Lung (tissue), 12 donors: Measurements from ENCODE around the gene CPHXL2. TPM values are rescaled to one million over a fixed set of nuclear protein-coding genes. Genes with fewer than 3 reads are reported as not detected.

Experiments
- ATAC-seq: fragments of 200-7000 bp; cut with Tn5 transposase; one replicate; pipeline ENCODE4 v1.9.1; 2020; ENCODE audit warnings: moderate number of reproducible peaks; ENCODE audit not compliant: insufficient read depth, low FRiP score
- DNase-seq, 3 donors: peaks; one replicate each; pipeline ENCODE4 v3.0.0-alpha.2; 2013 to 2017
- H3K27ac ChIP-seq, 2 donors: one replicate each; pipeline ENCODE4 v1.5.1; 2013; ENCODE audit warnings: mild to moderate bottlenecking in 2 of 2, moderate library complexity in 2 of 2, control low read depth in 1 of 2, inconsistent platforms in 1 of 2, low read depth in 1 of 2, low read length in 1 of 2
- H3K27me3 ChIP-seq, 3 donors: one replicate each; pipeline ENCODE4 v1.5.1; 2013; ENCODE audit warnings: low read length in 2 of 3; ENCODE audit not compliant: control insufficient read depth in 3 of 3, insufficient read depth in 3 of 3
- H3K36me3 ChIP-seq, 4 donors: one replicate each; pipeline ENCODE4 v1.5.1; 2013; ENCODE audit warnings: low read length in 4 of 4, mild to moderate bottlenecking in 1 of 4, moderate library complexity in 1 of 4; ENCODE audit not compliant: control insufficient read depth in 4 of 4, insufficient read depth in 4 of 4
- H3K4me1 ChIP-seq, 5 donors: one replicate each; pipeline ENCODE4 v1.5.1; 2013; ENCODE audit warnings: low read length in 5 of 5, mild to moderate bottlenecking in 2 of 5, moderate library complexity in 1 of 5; ENCODE audit not compliant: control insufficient read depth in 5 of 5, insufficient read depth in 5 of 5
- H3K4me3 ChIP-seq: one replicate; pipeline ENCODE4 v1.5.1; 2013; ENCODE audit warnings: mild to moderate bottlenecking, control low read depth, moderate library complexity
- H3K9ac ChIP-seq, 2 donors: one replicate each; pipeline ENCODE4 v1.5.1; 2013; ENCODE audit warnings: low read length in 2 of 2, control low read depth in 1 of 2; ENCODE audit not compliant: insufficient read depth in 1 of 2
- H3K9me3 ChIP-seq, 4 donors: one replicate each; pipeline ENCODE4 v1.5.1; 2013; ENCODE audit warnings: low read length in 3 of 4, mild to moderate bottlenecking in 1 of 4, moderate library complexity in 1 of 4; ENCODE audit not compliant: control insufficient read depth in 4 of 4, insufficient read depth in 3 of 4
- CTCF ChIP-seq: IDR thresholded peaks from 2 replicates; pipeline ENCODE4 v1.5.1; 2012; ENCODE audit warnings: mild to moderate bottlenecking; ENCODE audit errors: control extremely low read depth, extremely low read depth
- WGBS, 2 donors: extraction: QIAGEN DNeasy Blood & Tissue Kit; methylation state at CpG; one replicate each; pipeline ENCODE4 v1.1.7; 2013; 5-methylcytosine and 5-hydroxymethylcytosine counted together
- polyA plus RNA-seq, 2 donors: library from polyadenylated mRNA; stranded (reverse); fragments of 200-250 nt; gene quantifications; one replicate each; pipeline ENCODE4 v1.2.1, GENCODE V29; 2013
- total RNA-seq, 2 donors: library from RNA; depleted of rRNA in 1 of 2; stranded (reverse); fragments of >200 nt in 1 of 2; gene quantifications; one replicate each; pipeline ENCODE4 v1.2.1, GENCODE V29; 2014 to 2021
- donor health status: control.
- donor health status: control.
- donor health status: Bipolar disorder and iron deficiency.
- donor health status: healthy.
- donor health status: DM: yes; HTN: yes; CAD: no.

The CPHXL2 gene
- total and polyA plus RNA-seq, 4 donors = not detected

GRCh38 chr16:75640598-75640997, 36.2 kb downstream of the CPHXL2 start:
- WGBS, 2 donors = 94 to 97% methylated on average over 6 of the region's 6 CpGs
- H3K4me1 ChIP-seq = peaks cover 0 to 4% (median 0%) of the 10 kb centered on the region in 5 donors
- H3K9ac ChIP-seq = no peak overlapping the region
- no peaks in the 10 kb centered on the region for H3K27me3 ChIP-seq
- DNase-seq (no peak), ATAC-seq (no peak)
- H3K9me3 ChIP-seq = no peaks in the 10 kb centered on the region
- no peak for TF ChIP-seq CTCF
- H3K4me3 ChIP-seq = no peak overlapping the region
- no peak overlapping the region for H3K27ac ChIP-seq
- peaks cover 17 to 43% (median 38%) of the 10 kb centered on the region in 4 donors for H3K36me3 ChIP-seq

- Histone ChIP-seq H3K4me3 (no peak overlapping the region), H3K4me1 (no peaks in the 10 kb centered on the region), H3K9me3 (no peaks in the 10 kb centered on the region), H3K9ac (no peak overlapping the region), H3K27ac (no peak overlapping the region), H3K36me3 (peaks cover 35 to 60% (median 53%) of the 10 kb centered on the region in 4 donors), H3K27me3 (no peaks in the 10 kb centered on the region)
- no peak for DNase-seq
- 89 to 90% methylated on average over 3 of the region's 3 CpGs for WGBS, 2 donors
- no peak for ATAC-seq
- TF ChIP-seq CTCF = no peak
Measured at GRCh38 chr16:75635036-75635435, 41.8 kb downstream of the CPHXL2 start.

GRCh38 chr16:75632857-75633256, 44.0 kb downstream of the CPHXL2 start:
- peaks cover 54 to 66% (median 63%) of the 10 kb centered on the region in 4 donors for H3K36me3 ChIP-seq
- no peak for ATAC-seq
- no peaks in the 10 kb centered on the region for H3K4me1 ChIP-seq
- H3K27ac ChIP-seq = no peak overlapping the region
- no peaks in the 10 kb centered on the region for H3K27me3 ChIP-seq
- no peak overlapping the region for H3K4me3 ChIP-seq
- WGBS, 2 donors = 85 to 94% methylated on average over 8 of the region's 8 CpGs
- no peak for DNase-seq
- TF ChIP-seq CTCF = no peak
- no peak overlapping the region for H3K9ac ChIP-seq
- no peaks in the 10 kb centered on the region for H3K9me3 ChIP-seq

- peaks cover 54 to 61% (median 55%) of the 10 kb centered on the region in 4 donors for H3K36me3 ChIP-seq
- no peaks in the 10 kb centered on the region for H3K4me1 ChIP-seq
- DNase-seq (no peak), ATAC-seq (no peak)
- no peak overlapping the region for H3K27ac ChIP-seq
- no peak overlapping the region for H3K9ac ChIP-seq
- TF ChIP-seq CTCF = no peak
- no peaks in the 10 kb centered on the region for H3K27me3 ChIP-seq
- no peak overlapping the region for H3K4me3 ChIP-seq
- no peaks in the 10 kb centered on the region for H3K9me3 ChIP-seq
- WGBS, 2 donors = 76 to 88% methylated on average over 3 of the region's 3 CpGs
Measured at GRCh38 chr16:75630052-75630451, 46.8 kb downstream of the CPHXL2 start.
